CD4-positive, alpha-beta memory T cell (primary cell): ENCODE measurements around the gene RAPGEF3. TPM values are rescaled to one million over a fixed set of nuclear protein-coding genes. Genes with fewer than 3 reads are reported as not detected.

Source experiments
- CTCF ChIA-PET: fragments of 350-600 bp; sonication (Branson Sonifier 250); formaldehyde crosslinking; loops from one replicate; lab custom pipeline; 2021; ENCODE audit warnings: inconsistent platforms; ENCODE audit not compliant: partially characterized antibody; lab: Charles Lee
- POLR2A ChIA-PET: fragments of 350-600 bp; sonication (Branson Sonifier 250); formaldehyde crosslinking; loops from one replicate; lab custom pipeline; 2021; ENCODE audit not compliant: partially characterized antibody; lab: Charles Lee
- DNase-seq, 5 donors: peaks; one replicate each; pipeline versions ENCODE4 v3.0.0 to v3.0.0-alpha.2; 2020 to 2022; ENCODE audit warnings: mixed read lengths in 1 of 5
- H3K27ac ChIP-seq: one replicate; pipeline ENCODE4 v1.7.0; 2013; ENCODE audit warnings: low read depth, low read length
- H3K27me3 ChIP-seq: 2 replicates; pipeline ENCODE4 v1.7.0; 2013; ENCODE audit warnings: mild to moderate bottlenecking, low read length, moderate library complexity; ENCODE audit not compliant: insufficient read depth
- H3K36me3 ChIP-seq: 2 replicates; pipeline ENCODE4 v1.7.0; 2013; ENCODE audit warnings: mild to moderate bottlenecking, low read length, moderate library complexity; ENCODE audit not compliant: insufficient read depth
- H3K4me1 ChIP-seq: 2 replicates; pipeline ENCODE4 v1.7.0; 2013; ENCODE audit warnings: mild to moderate bottlenecking, low read length, moderate library complexity; ENCODE audit not compliant: insufficient read depth
- H3K4me3 ChIP-seq, 2 donors: one replicate each; pipeline ENCODE4 v1.7.0; 2013; ENCODE audit warnings: low read length in 2 of 2, mild to moderate bottlenecking in 1 of 2
- H3K9me3 ChIP-seq, 2 donors: one replicate each; pipeline ENCODE4 v1.7.0; 2013; ENCODE audit warnings: low read length in 2 of 2, control low read depth in 1 of 2; ENCODE audit not compliant: control insufficient read depth in 1 of 2
- H3K27ac Mint-ChIP-seq, 7 donors: one replicate each; pipeline ENCODE4 v1.8.0; 2020 to 2021; ENCODE audit warnings: mixed read lengths in 7 of 7, mild to moderate bottlenecking in 6 of 7, inconsistent platforms in 3 of 7, moderate library complexity in 3 of 7
- H3K27me3 Mint-ChIP-seq, 2 donors: one replicate each; pipeline ENCODE4 v1.8.0; 2020 to 2021; ENCODE audit warnings: mixed read lengths in 2 of 2
- H3K36me3 Mint-ChIP-seq, 2 donors: one replicate each; pipeline ENCODE4 v1.8.0; 2020 to 2021; ENCODE audit warnings: mixed read lengths in 2 of 2, inconsistent platforms in 1 of 2, mild to moderate bottlenecking in 1 of 2
- H3K4me1 Mint-ChIP-seq, 4 donors: one replicate each; pipeline ENCODE4 v1.8.0; 2020 to 2021; ENCODE audit warnings: mixed read lengths in 4 of 4, mild to moderate bottlenecking in 1 of 4
- H3K4me3 Mint-ChIP-seq, 8 donors: one replicate each; pipeline ENCODE4 v1.8.0; 2020 to 2021; ENCODE audit warnings: mixed read lengths in 8 of 8, mild to moderate bottlenecking in 7 of 8, moderate library complexity in 6 of 8, inconsistent platforms in 3 of 8
- H3K9me3 Mint-ChIP-seq, 8 donors: one replicate each; pipeline ENCODE4 v1.8.0; 2020 to 2021; ENCODE audit warnings: mixed read lengths in 8 of 8, mild to moderate bottlenecking in 5 of 8, inconsistent platforms in 3 of 8, moderate library complexity in 1 of 8
- intact Hi-C: fragments of 100-400 bp; cut with micrococcal nuclease; formaldehyde crosslinking; loops from one replicate; pipeline ENCODE4 v1.15.1; 2023
- polyA plus RNA-seq, 2 donors: library from polyadenylated mRNA; unstranded; fragments of 300-500 nt; fragmentation: Illumina TruSeq; gene quantifications; one replicate each; pipeline ENCODE4 v1.2.3, GENCODE V29; 2021
- total RNA-seq, 2 experiments: library from RNA; stranded (reverse); gene quantifications; one replicate each; pipeline ENCODE4 v1.2.3, GENCODE V29; 2021

The RAPGEF3 gene
- total and polyA plus RNA-seq, 4 experiments from 2014 or later, result 0.14 to 0.39 (median 0.15) TPM; not detected in 1

- H3K36me3 Mint-ChIP-seq, result peaks cover 4 to 26% of the 10 kb centered on the region in 2 donors
- Histone ChIP-seq H3K9me3 (no peaks in the 10 kb centered on the region), H3K27ac (peak within 1 kb of the TSS; percentile 81), H3K4me1 (peaks cover 54% of the 10 kb centered on the region), H3K36me3 (peaks cover 5% of the 10 kb centered on the region), H3K27me3 (no peaks in the 10 kb centered on the region), H3K4me3 (peak within 1 kb of the TSS; percentile 60 to 70)
- H3K27me3 Mint-ChIP-seq, result no peaks in the 10 kb centered on the region
- H3K9me3 Mint-ChIP-seq, result peaks cover 0 to 2% (median 0%) of the 10 kb centered on the region in 8 donors
- H3K4me3 Mint-ChIP-seq, result peak within 1 kb of the TSS; percentile 95 to 100 (median 98)
- POLR2A ChIA-PET, result interaction anchor here (0.7 to 2.7 kb wide), 23 partner anchors 9 to 1491 kb away, joined by 3 to 18 read pairs (median 4); partner anchors contain the start of genes ASB8, HDAC7, RAPGEF3 and SENP1
- CTCF ChIA-PET, result interaction anchor here (0.6 to 16.7 kb wide), 13 partner anchors 9 to 663 kb away, joined by 3 to 318 read pairs (median 4); partner anchors contain the start of gene SLC48A1
- intact Hi-C loops, result loop anchor here (1.0 to 5.0 kb wide), 3 partner anchors 10 to 451 kb away; partner anchors contain the start of genes ASB8 and TMEM106C
- H3K4me1 Mint-ChIP-seq, result peaks cover 35 to 56% (median 47%) of the 10 kb centered on the region in 4 donors
- H3K27ac Mint-ChIP-seq, result peak within 1 kb of the TSS; percentile 93 to 99 (median 97)
- DNase-seq, result peak; percentile 93 to 96 (median 93)
These were observed 52.9 kb downstream of the RAPGEF3 start, which contains the start of gene RPAP3 for GRCh38 chr12:47705566-47706425. Gene RPAP3 (minus strand): TSS chr12:47706030. CDS start chr12:47702840, 3,190 bp downstream.

- DNase-seq, result no peak
- Histone ChIP-seq H3K36me3 (peaks cover 11% of the 10 kb centered on the region), H3K27me3 (no peaks in the 10 kb centered on the region), H3K4me1 (peaks cover 54% of the 10 kb centered on the region), H3K4me3 (peak overlapping the region; percentile 60 to 70), H3K27ac (peak overlapping the region; percentile 81), H3K9me3 (no peaks in the 10 kb centered on the region)
- H3K4me1 Mint-ChIP-seq, result peaks cover 38 to 59% (median 50%) of the 10 kb centered on the region in 4 donors
- peaks cover 10 to 32% of the 10 kb centered on the region in 2 donors for H3K36me3 Mint-ChIP-seq
- ChIA-PET CTCF (interaction anchor here (0.6 to 16.7 kb wide), 7 partner anchors 10 to 662 kb away, joined by 3 to 318 read pairs (median 9); partner anchors contain the start of gene SLC48A1), POLR2A (interaction anchor here (0.6 to 2.7 kb wide), 4 partner anchors 8 to 635 kb away, joined by 3 to 18 read pairs (median 6); partner anchors contain the start of genes ASB8 and SLC48A1)
- H3K9me3 Mint-ChIP-seq, result peaks cover 0 to 2% (median 0%) of the 10 kb centered on the region in 8 donors
- H3K4me3 Mint-ChIP-seq, result peak overlapping the region; percentile 91 to 98 (median 96)
- peak overlapping the region; percentile 44 to 97 (median 92) for H3K27ac Mint-ChIP-seq
- no peaks in the 10 kb centered on the region for H3K27me3 Mint-ChIP-seq
- intact Hi-C loops, result loop anchor here (5.0 kb wide), 1 partner anchor 257 kb away; the partner anchor contains the start of gene TMEM106C
These were observed 53.5 kb downstream of the RAPGEF3 start for GRCh38 chr12:47705229-47705565.

- Mint-ChIP-seq H3K9me3 (peaks cover 0 to 2% (median 0%) of the 10 kb centered on the region in 8 donors), H3K4me1 (peaks cover 38 to 59% (median 50%) of the 10 kb centered on the region in 4 donors), H3K27me3 (no peaks in the 10 kb centered on the region), H3K4me3 (peak overlapping the region; percentile 91 to 98 (median 96)), H3K36me3 (peaks cover 14 to 35% of the 10 kb centered on the region in 2 donors), H3K27ac (peak overlapping the region; percentile 35 to 93 (median 83))
- Histone ChIP-seq H3K4me3 (peak overlapping the region; percentile 60 to 70), H3K4me1 (peaks cover 54% of the 10 kb centered on the region), H3K9me3 (no peaks in the 10 kb centered on the region), H3K27me3 (no peaks in the 10 kb centered on the region), H3K36me3 (peaks cover 11% of the 10 kb centered on the region), H3K27ac (no peak overlapping the region)
- intact Hi-C loops, result loop anchor here (5.0 kb wide), 1 partner anchor 258 kb away; the partner anchor contains the start of gene TMEM106C
- POLR2A ChIA-PET, result interaction anchor here (0.6 kb wide), 1 partner anchor 634 kb away, joined by 3 read pairs; no protein-coding TSS in a partner anchor
- DNase-seq, result no peak
- CTCF ChIA-PET, result interaction anchor here (0.9 to 16.7 kb wide), 6 partner anchors 9 to 134 kb away, joined by 3 to 318 read pairs (median 11); partner anchors contain the start of gene SLC48A1
These were observed 54.0 kb downstream of the RAPGEF3 start for GRCh38 chr12:47704719-47705118.

GRCh38 chr12:47700263-47700662 is 58.4 kb downstream of the RAPGEF3 start:
- peak overlapping the region in 2 of 7 donors; percentile 31 to 61 for H3K27ac Mint-ChIP-seq
- H3K4me3 ChIP-seq, result no peak overlapping the region
- H3K4me1 ChIP-seq, result peaks cover 23% of the 10 kb centered on the region
- intact Hi-C loops, result no loop called here
- no peaks in the 10 kb centered on the region for H3K9me3 Mint-ChIP-seq
- ChIA-PET POLR2A (no interaction called here), CTCF (no interaction called here)
- no peaks in the 10 kb centered on the region for H3K27me3 Mint-ChIP-seq
- H3K9me3 ChIP-seq, result no peaks in the 10 kb centered on the region
- H3K36me3 Mint-ChIP-seq, result peaks cover 39 to 55% of the 10 kb centered on the region in 2 donors
- no peak for DNase-seq
- no peak overlapping the region for H3K27ac ChIP-seq
- H3K27me3 ChIP-seq, result no peaks in the 10 kb centered on the region
- peaks cover 19 to 31% (median 23%) of the 10 kb centered on the region in 4 donors for H3K4me1 Mint-ChIP-seq
- H3K36me3 ChIP-seq, result peaks cover 11% of the 10 kb centered on the region
- H3K4me3 Mint-ChIP-seq, result no peak overlapping the region

- Histone ChIP-seq H3K9me3 (no peaks in the 10 kb centered on the region), H3K4me3 (no peak overlapping the region), H3K27me3 (no peaks in the 10 kb centered on the region), H3K27ac (no peak overlapping the region), H3K36me3 (peaks cover 16% of the 10 kb centered on the region), H3K4me1 (peaks cover 8% of the 10 kb centered on the region)
- DNase-seq, result no peak
- Mint-ChIP-seq H3K9me3 (no peaks in the 10 kb centered on the region), H3K4me1 (peaks cover 5 to 27% (median 16%) of the 10 kb centered on the region in 4 donors), H3K36me3 (peaks cover 52 to 55% of the 10 kb centered on the region in 2 donors), H3K4me3 (no peak overlapping the region), H3K27me3 (no peaks in the 10 kb centered on the region), H3K27ac (no peak overlapping the region)
- ChIA-PET CTCF (interaction anchor here (0.6 kb wide), 1 partner anchor 66 kb away, joined by 4 read pairs; no protein-coding TSS in a partner anchor), POLR2A (no interaction called here)
- intact Hi-C loops, result no loop called here
These were observed 60.0 kb downstream of the RAPGEF3 start for GRCh38 chr12:47698631-47699030.

GRCh38 chr12:47698055-47698454 is 60.6 kb downstream of the RAPGEF3 start:
- H3K36me3 ChIP-seq, result peaks cover 20% of the 10 kb centered on the region

More at GRCh38 chr12:47698055-47698454, 60.6 kb downstream of the RAPGEF3 start:
- intact Hi-C loops, result no loop called here
- Histone ChIP-seq H3K9me3 (no peaks in the 10 kb centered on the region), H3K27me3 (no peaks in the 10 kb centered on the region), H3K4me1 (peaks cover 2% of the 10 kb centered on the region), H3K4me3 (no peak overlapping the region), H3K27ac (no peak overlapping the region)
- Mint-ChIP-seq H3K27ac (no peak overlapping the region), H3K4me1 (peaks cover 0 to 25% (median 12%) of the 10 kb centered on the region in 4 donors), H3K9me3 (no peaks in the 10 kb centered on the region), H3K4me3 (no peak overlapping the region), H3K27me3 (no peaks in the 10 kb centered on the region), H3K36me3 (peaks cover 57 to 60% of the 10 kb centered on the region in 2 donors)
- CTCF ChIA-PET, result no interaction called here
- DNase-seq, result no peak
- POLR2A ChIA-PET, result no interaction called here
